HepG2 (cell line): ENCODE data around the gene RABEP2. TPM values are rescaled to one million over a fixed set of nuclear protein-coding genes. Genes with fewer than 3 reads are reported as not detected.

Experiments
- ASH2L ChIP-seq: fragments of 300-600, 200-600 bp; sonication (generic); IDR thresholded peaks from 2 replicates; pipeline ENCODE4 v1.7.0; 2017; ENCODE audit warnings: low read depth, mild to moderate bottlenecking, moderate library complexity, mixed read lengths, low read length; ENCODE audit not compliant: insufficient read length
- BCL6 ChIP-seq: IDR thresholded peaks from 2 replicates; pipeline ENCODE4 v1.6.1; 2016; ENCODE audit warnings: missing genetic modification reagents, missing compliant biosample characterization
- ETV6 ChIP-seq: sonication (generic); formaldehyde crosslinking; conservative IDR thresholded peaks from 2 replicates; pipeline ENCODE4 v1.4.0; 2020; ENCODE audit warnings: missing genetic modification reagents
- GLI4 ChIP-seq: sonication (generic); formaldehyde crosslinking; IDR thresholded peaks from 2 replicates; pipeline ENCODE4 v1.5.1; 2020; ENCODE audit warnings: missing genetic modification reagents, mild to moderate bottlenecking, moderate library complexity, borderline replicate concordance
- GPN1 ChIP-seq: sonication (generic); formaldehyde crosslinking; IDR thresholded peaks from 2 replicates; pipeline ENCODE4 v1.5.1; 2020; ENCODE audit warnings: missing genetic modification reagents, borderline replicate concordance
- KDM3A ChIP-seq: IDR thresholded peaks from 2 replicates; pipeline ENCODE4 v1.6.1; 2018; ENCODE audit warnings: low read depth, missing compliant biosample characterization
- KDM6A ChIP-seq: IDR thresholded peaks from 2 replicates; pipeline ENCODE4 v1.6.1; 2016; ENCODE audit warnings: low read depth
- MEIS1 ChIP-seq: sonication (generic); formaldehyde crosslinking; IDR thresholded peaks from 2 replicates; pipeline ENCODE4 v1.9.0; 2021; ENCODE audit warnings: mild to moderate bottlenecking, missing genetic modification reagents, moderate library complexity, borderline replicate concordance
- NCOR1 ChIP-seq: fragments of 200-600 bp; sonication (generic); IDR thresholded peaks from 2 replicates; pipeline ENCODE4 v1.7.0; 2017; ENCODE audit warnings: antibody characterized with exemption, low read length, borderline replicate concordance
- NFYC ChIP-seq: IDR thresholded peaks from 2 replicates; pipeline ENCODE4 v1.6.1; 2016; ENCODE audit warnings: missing genetic modification reagents, missing compliant biosample characterization
- PHF20 ChIP-seq: sonication (generic); formaldehyde crosslinking; IDR thresholded peaks from 2 replicates; pipeline ENCODE4 v1.5.0; 2020; ENCODE audit warnings: mild to moderate bottlenecking, missing genetic modification reagents
- SATB2 ChIP-seq: sonication (generic); formaldehyde crosslinking; IDR thresholded peaks from 2 replicates; pipeline ENCODE4 v1.5.0; 2020; ENCODE audit warnings: missing genetic modification reagents
- SNAPC2 ChIP-seq: sonication (generic); formaldehyde crosslinking; IDR thresholded peaks from 2 replicates; pipeline ENCODE4 v1.8.1; 2022; ENCODE audit warnings: mild to moderate bottlenecking, missing genetic modification reagents
- SRSF1 ChIP-seq: fragments of 200-400 bp; formaldehyde crosslinking; optimal IDR thresholded peaks from 2 replicates; pipeline ENCODE3; 2017; ENCODE audit warnings: mild to moderate bottlenecking, low read depth, low read length, moderate library complexity
- ZBTB7B ChIP-seq: sonication (generic); formaldehyde crosslinking; IDR thresholded peaks from 2 replicates; pipeline ENCODE4 v1.4.0; 2020; ENCODE audit warnings: missing genetic modification reagents
- ZC3H13 ChIP-seq: sonication (generic); formaldehyde crosslinking; IDR thresholded peaks from 2 replicates; pipeline ENCODE4 v1.8.1; 2023; ENCODE audit warnings: mild to moderate bottlenecking, missing genetic modification reagents, moderate library complexity
- ZMYM4 ChIP-seq: sonication (generic); formaldehyde crosslinking; IDR thresholded peaks from 2 replicates; pipeline ENCODE4 v1.8.1; 2023; ENCODE audit warnings: mild to moderate bottlenecking, missing genetic modification reagents
- ZNF180 ChIP-seq: sonication (generic); formaldehyde crosslinking; IDR thresholded peaks from 2 replicates; pipeline ENCODE4 v1.4.0; 2020; ENCODE audit warnings: low read depth, missing genetic modification reagents, borderline replicate concordance
- ZNF20 ChIP-seq: sonication (generic); formaldehyde crosslinking; IDR thresholded peaks from 2 replicates; pipeline ENCODE4 v1.4.0; 2020; ENCODE audit warnings: mild to moderate bottlenecking, moderate library complexity, missing genetic modification reagents
- ZNF333 ChIP-seq: sonication (generic); formaldehyde crosslinking; IDR thresholded peaks from 2 replicates; pipeline ENCODE4 v1.4.0; 2020; ENCODE audit warnings: mild to moderate bottlenecking, missing genetic modification reagents, borderline replicate concordance
- ZNF383 ChIP-seq: sonication (generic); formaldehyde crosslinking; IDR thresholded peaks from 2 replicates; pipeline ENCODE4 v1.4.0; 2020; ENCODE audit warnings: missing genetic modification reagents, mild to moderate bottlenecking, borderline replicate concordance
- ZNF441 ChIP-seq: sonication (generic); formaldehyde crosslinking; IDR thresholded peaks from 2 replicates; pipeline ENCODE4 v1.7.0; 2021; ENCODE audit warnings: missing genetic modification reagents, borderline replicate concordance
- ZNF569 ChIP-seq: sonication (generic); formaldehyde crosslinking; IDR thresholded peaks from 2 replicates; pipeline ENCODE4 v1.5.0; 2020; ENCODE audit warnings: mild to moderate bottlenecking, missing genetic modification reagents, moderate library complexity, borderline replicate concordance
- ZNF629 ChIP-seq: sonication (generic); formaldehyde crosslinking; conservative IDR thresholded peaks from 2 replicates; pipeline ENCODE4 v1.5.0; 2020; ENCODE audit warnings: missing genetic modification reagents
- ZNF660 ChIP-seq: sonication (generic); formaldehyde crosslinking; IDR thresholded peaks from 2 replicates; pipeline ENCODE4 v1.5.1; 2020; ENCODE audit warnings: mild to moderate bottlenecking, low read depth, missing genetic modification reagents, borderline replicate concordance
- ZNF841 ChIP-seq: sonication (generic); formaldehyde crosslinking; IDR thresholded peaks from 2 replicates; pipeline ENCODE4 v1.8.1; 2023; ENCODE audit warnings: missing genetic modification reagents, borderline replicate concordance
- ZZZ3 ChIP-seq: sonication (generic); formaldehyde crosslinking; IDR thresholded peaks from 2 replicates; pipeline ENCODE4 v1.4.0; 2020; ENCODE audit warnings: missing genetic modification reagents, mild to moderate bottlenecking, borderline replicate concordance
- polyA plus RNA-seq, 8 experiments: library from polyadenylated mRNA; depleted of rRNA in 3 of 8; stranded (reverse) in 7 of 8; unstranded in 1 of 8; fragments of >200 nt; fragmentation: Illumina TruSeq in 4 of 8; extraction: Trizol in 4 of 8; gene quantifications; 2 replicates each; pipeline versions ENCODE4 v1.2.1 to v1.2.3, GENCODE V29; 2011 to 2016; ENCODE audit warnings: low read depth in 4 of 8, missing spikeins in 1 of 8, mixed read lengths in 1 of 8; ENCODE audit not compliant: insufficient read depth in 1 of 8
- total RNA-seq, 5 experiments: library from RNA; depleted of rRNA; stranded (reverse); fragments of >200 nt; fragmentation: Illumina TruSeq; extraction: Trizol; gene quantifications; 2 replicates each; pipeline ENCODE4 v1.2.3, GENCODE V29; 2016; ENCODE audit warnings: low read depth in 1 of 5
- TF ChIP-seq, protein P1 (sequence below): sonication (generic); formaldehyde crosslinking; IDR thresholded peaks from 2 replicates; pipeline ENCODE4 v1.8.0; 2022; ENCODE audit warnings: mild to moderate bottlenecking, missing genetic modification reagents, moderate library complexity
- TF ChIP-seq, protein P2 (sequence below): IDR thresholded peaks from 2 replicates; pipeline ENCODE4 v1.6.1; 2016; ENCODE audit warnings: missing biosample characterization, missing genetic modification reagents, low read depth

Gene RABEP2
- total and polyA plus RNA-seq, 2 of the 13 experiments (the other 11 are each of a cell fraction or from before 2014, with no cell fraction given), result 10.8 to 18.4 TPM

DNA sequence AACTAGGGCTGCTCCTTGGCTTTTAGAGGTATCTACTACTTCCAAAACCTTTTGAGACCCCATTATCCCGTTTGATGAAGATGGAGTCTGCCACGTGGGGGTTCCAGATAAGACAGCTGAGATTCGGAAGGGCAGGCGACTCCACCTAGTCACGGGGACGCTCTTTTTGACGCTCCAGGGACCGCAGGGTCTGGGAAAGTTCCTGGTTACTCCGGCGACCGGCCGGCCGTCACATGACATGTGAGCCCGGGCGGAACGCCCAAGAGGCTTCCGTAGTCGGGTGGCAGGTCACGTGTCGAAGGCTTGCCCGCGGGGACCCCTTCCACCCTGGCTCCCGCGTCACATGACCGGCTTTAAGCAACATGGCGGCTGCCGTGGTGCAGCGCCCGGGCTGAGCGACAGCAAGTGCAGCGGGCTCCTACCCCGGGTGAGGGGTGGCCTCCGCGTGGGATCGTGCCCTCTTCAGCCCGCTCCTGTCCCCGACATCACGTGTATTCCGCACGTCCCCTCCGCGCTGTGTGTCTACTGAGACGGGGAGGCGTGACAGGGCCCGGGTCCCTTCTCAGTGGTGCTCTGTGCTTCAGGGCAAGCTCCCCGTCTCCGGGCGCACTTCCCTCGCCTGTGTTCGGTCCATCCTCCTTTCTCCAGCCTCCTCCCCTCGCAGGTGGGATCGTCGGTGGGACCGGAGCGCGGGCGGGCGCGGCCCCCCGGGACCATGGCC lies 49.6 kb upstream of the RABEP2 start, which contains the start of gene SPNS1 (continued):
- TF ChIP-seq ZBTB7B (CRISPR knock-in tag), result peak; percentile 86
- TF ChIP-seq SNAPC2 (CRISPR knock-in tag), result peak; percentile 58; the same call in 1 of the 2 replicates
- TF ChIP-seq, protein P1, sequence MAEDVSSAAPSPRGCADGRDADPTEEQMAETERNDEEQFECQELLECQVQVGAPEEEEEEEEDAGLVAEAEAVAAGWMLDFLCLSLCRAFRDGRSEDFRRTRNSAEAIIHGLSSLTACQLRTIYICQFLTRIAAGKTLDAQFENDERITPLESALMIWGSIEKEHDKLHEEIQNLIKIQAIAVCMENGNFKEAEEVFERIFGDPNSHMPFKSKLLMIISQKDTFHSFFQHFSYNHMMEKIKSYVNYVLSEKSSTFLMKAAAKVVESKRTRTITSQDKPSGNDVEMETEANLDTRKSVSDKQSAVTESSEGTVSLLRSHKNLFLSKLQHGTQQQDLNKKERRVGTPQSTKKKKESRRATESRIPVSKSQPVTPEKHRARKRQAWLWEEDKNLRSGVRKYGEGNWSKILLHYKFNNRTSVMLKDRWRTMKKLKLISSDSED (CRISPR knock-in tag), result 0 out of 2 replicates have a peak, but pooled peaks have one; percentile 69
- TF ChIP-seq ASH2L, result peak; percentile 77
- peak; percentile 100 for TF ChIP-seq PHF20
- no peak for TF ChIP-seq ZNF569 (CRISPR knock-in tag)
- no peak for TF ChIP-seq KDM6A (CRISPR knock-in tag)
- TF ChIP-seq ZNF629, result peak; percentile 40; the same call in 1 of the 2 replicates
- TF ChIP-seq, protein P2, sequence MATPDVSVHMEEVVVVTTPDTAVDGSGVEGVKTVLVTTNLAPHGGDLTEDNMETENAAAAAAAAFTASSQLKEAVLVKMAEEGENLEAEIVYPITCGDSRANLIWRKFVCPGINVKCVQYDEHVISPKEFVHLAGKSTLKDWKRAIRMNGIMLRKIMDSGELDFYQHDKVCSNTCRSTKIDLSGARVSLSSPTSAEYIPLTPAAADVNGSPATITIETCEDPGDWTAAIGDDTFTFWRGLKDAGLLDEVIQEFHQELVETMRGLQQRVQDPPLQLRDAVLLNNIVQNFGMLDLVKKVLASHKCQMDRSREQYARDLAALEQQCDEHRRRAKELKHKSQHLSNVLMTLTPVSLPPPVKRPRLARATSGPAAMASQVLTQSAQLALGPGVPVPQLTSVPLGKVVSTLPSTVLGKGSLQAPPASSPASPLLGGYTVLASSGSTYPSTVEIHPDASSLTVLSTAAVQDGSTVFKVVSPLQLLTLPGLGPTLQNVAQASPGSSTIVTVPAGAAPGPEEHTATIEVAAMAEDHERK (CRISPR knock-in tag), result no peak; the same call in 1 of the 2 replicates
- peak; percentile 88 for TF ChIP-seq ZNF20 (CRISPR knock-in tag)
- peak; percentile 72; the same call in 1 of the 2 replicates for TF ChIP-seq ZNF383
- peak; percentile 63; the same call in 1 of the 2 replicates for TF ChIP-seq NCOR1
- TF ChIP-seq GPN1 (CRISPR knock-in tag), result no peak; the same call in 1 of the 2 replicates
- peak; percentile 68; the same call in 1 of the 2 replicates for TF ChIP-seq ZNF441
- peak; percentile 72 for TF ChIP-seq NFYC
- TF ChIP-seq BCL6 (CRISPR knock-in tag), result peak; percentile 66
- peak; percentile 95 for TF ChIP-seq ZMYM4
- peak; percentile 88 for TF ChIP-seq ZNF333 (CRISPR knock-in tag)
- peak; percentile 88 for TF ChIP-seq SATB2 (CRISPR knock-in tag)
- TF ChIP-seq ETV6 (CRISPR knock-in tag), result peak; percentile 34; the same call in 1 of the 2 replicates
- peak; percentile 84 for TF ChIP-seq ZC3H13 (CRISPR knock-in tag)
- TF ChIP-seq ZNF180 (CRISPR knock-in tag), result peak; percentile 96; the same call in 1 of the 2 replicates
- TF ChIP-seq GLI4 (CRISPR knock-in tag), result peak; percentile 76; the same call in 1 of the 2 replicates
- TF ChIP-seq ZNF660, result peak; percentile 39; the same call in 1 of the 2 replicates
- peak; percentile 99 for TF ChIP-seq ZZZ3 (CRISPR knock-in tag)
- peak; percentile 85; the same call in 1 of the 2 replicates for TF ChIP-seq ZNF841 (CRISPR knock-in tag)
- TF ChIP-seq MEIS1, result peak; percentile 93
- peak; percentile 48 for TF ChIP-seq SRSF1
- TF ChIP-seq KDM3A (CRISPR knock-in tag), result peak; percentile 85
